ENCODE measurements around the gene OAF. TPM values are rescaled to one million over a fixed set of nuclear protein-coding genes. Genes with fewer than 3 reads are reported as not detected.

Gene OAF
- total RNA-seq, 1 donor from 2014 or later: 13.6 TPM

DNA sequence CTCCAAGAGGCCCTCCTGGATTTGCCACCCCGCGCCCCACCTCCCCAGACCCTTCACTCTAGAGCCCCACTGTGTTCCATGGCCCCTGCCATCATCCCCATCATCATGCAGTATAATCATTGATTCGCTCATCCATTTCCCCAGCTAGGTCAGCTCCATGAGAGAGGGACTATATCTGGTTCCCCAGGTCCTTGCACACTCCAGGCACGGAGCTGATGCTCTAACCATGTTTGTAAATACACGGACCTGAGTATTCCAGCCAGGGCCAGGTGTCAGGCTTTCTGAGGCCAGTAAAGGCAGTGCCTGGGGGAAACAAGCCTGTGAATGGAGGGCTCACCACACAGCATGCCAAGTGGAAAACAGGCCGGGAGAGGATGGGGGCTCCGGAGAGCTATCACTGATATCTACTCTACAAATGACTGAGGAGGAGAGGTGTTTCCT lies 27.1 kb upstream of the OAF start:
- no peaks in the 10 kb centered on the region for H3K36me3 ChIP-seq (ENCODE audit: control insufficient read depth in 3 of 3, insufficient read depth in 3 of 3, low read length in 3 of 3)
- peak overlapping the region; percentile 81 for H3K27ac ChIP-seq (ENCODE audit: low read depth, low read length)
- H3K4me3 ChIP-seq (ENCODE audit: low read length in 3 of 3): no peak overlapping the region
- H3K27me3 ChIP-seq (ENCODE audit: control insufficient read depth in 3 of 3, insufficient read depth in 3 of 3, low read length in 3 of 3): peaks cover 0 to 14% (median 2%) of the 10 kb centered on the region in 3 donors
- no peaks in the 10 kb centered on the region for H3K9me3 ChIP-seq (ENCODE audit: control insufficient read depth in 3 of 3, low read length in 3 of 3)
- H3K4me1 ChIP-seq (ENCODE audit: control insufficient read depth in 3 of 3, insufficient read depth in 3 of 3, low read length in 3 of 3): peaks cover 42 to 56% (median 44%) of the 10 kb centered on the region in 3 donors
- no peak overlapping the region for H3K9ac ChIP-seq (ENCODE audit: low read depth in 1 of 3, low read length in 3 of 3)

DNA sequence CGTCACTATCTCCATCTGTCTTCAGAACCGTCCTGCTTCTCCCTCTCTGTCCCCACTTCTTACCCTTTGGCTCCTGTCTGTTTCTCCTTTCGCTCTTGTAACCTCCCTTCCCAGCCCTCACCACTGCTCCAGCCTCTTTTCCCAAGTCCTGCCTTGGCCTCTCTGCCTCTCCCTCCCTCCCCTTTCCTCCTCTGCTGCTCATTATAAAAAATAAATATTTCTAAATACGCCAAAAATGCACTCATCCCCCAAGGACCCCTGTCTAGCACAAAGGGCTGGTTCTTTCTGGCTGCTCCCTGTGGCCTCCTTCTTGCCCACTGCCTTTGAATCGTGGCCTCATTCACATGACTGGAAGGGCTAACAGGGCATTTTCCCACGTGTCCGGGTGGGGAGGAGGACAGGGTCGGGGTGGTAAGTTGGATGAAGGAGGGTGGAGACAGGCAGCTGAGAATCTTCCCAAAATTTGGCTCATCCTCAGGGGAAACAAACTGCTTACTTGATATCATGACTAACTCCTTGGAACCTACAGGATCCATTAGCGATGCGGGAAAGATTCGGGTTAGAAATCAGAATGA lies 26.4 kb upstream of the OAF start:
- Histone ChIP-seq H3K4me3 (ENCODE audit: low read length in 3 of 3) (peak overlapping the region in 1 of 3 donors; percentile 30), H3K9me3 (ENCODE audit: control insufficient read depth in 3 of 3, low read length in 3 of 3) (no peaks in the 10 kb centered on the region), H3K27me3 (ENCODE audit: control insufficient read depth in 3 of 3, insufficient read depth in 3 of 3, low read length in 3 of 3) (peaks cover 0 to 17% (median 2%) of the 10 kb centered on the region in 3 donors), H3K27ac (ENCODE audit: low read depth, low read length) (peak overlapping the region; percentile 81), H3K9ac (ENCODE audit: low read depth in 1 of 3, low read length in 3 of 3) (peak overlapping the region in 1 of 3 donors; percentile 43), H3K4me1 (ENCODE audit: control insufficient read depth in 3 of 3, insufficient read depth in 3 of 3, low read length in 3 of 3) (peaks cover 42 to 54% (median 43%) of the 10 kb centered on the region in 3 donors), H3K36me3 (ENCODE audit: control insufficient read depth in 3 of 3, insufficient read depth in 3 of 3, low read length in 3 of 3) (no peaks in the 10 kb centered on the region)

DNA sequence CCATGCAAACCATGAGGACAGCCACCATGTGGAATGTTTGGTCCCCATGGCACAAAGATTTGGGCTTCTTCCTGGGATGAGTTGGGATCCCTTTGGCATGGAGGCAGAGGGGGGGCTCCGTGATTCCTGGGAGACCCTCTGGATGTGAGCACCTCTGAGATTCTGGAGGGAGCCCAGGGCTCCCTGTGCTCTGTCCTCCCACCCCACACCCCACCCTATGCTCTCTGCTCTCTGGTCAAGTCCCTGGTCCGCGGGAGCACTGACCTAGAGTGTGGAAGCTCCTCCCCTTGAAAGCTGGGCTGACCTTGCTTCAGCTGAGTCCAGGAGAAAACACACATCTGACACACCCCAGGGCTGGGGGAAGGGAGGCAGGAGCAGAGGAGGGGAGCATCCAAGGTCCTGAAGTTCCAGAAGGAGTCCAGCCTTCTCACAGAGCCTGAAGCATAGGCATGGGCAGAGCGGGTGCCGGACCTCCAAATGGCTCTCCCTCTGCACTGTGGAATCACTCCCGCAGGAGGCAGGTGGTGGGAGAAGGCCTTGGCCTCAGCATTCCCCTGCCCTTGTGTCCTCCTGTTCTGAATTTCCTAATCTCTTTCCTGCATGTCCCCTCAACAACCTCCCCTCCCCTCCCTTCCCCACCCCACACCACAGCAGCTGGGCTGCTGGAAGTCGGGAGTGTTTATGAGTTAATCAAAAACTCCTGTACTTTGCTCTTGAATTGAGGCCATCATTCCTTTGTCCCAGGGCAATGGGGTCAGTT lies 25.7 kb upstream of the OAF start:
- Histone ChIP-seq H3K4me3 (ENCODE audit: low read length in 3 of 3) (peak overlapping the region in 2 of 3 donors; percentile 29 to 30), H3K9me3 (ENCODE audit: control insufficient read depth in 3 of 3, low read length in 3 of 3) (no peaks in the 10 kb centered on the region), H3K27ac (ENCODE audit: low read depth, low read length) (peak overlapping the region; percentile 81), H3K36me3 (ENCODE audit: control insufficient read depth in 3 of 3, insufficient read depth in 3 of 3, low read length in 3 of 3) (no peaks in the 10 kb centered on the region), H3K4me1 (ENCODE audit: control insufficient read depth in 3 of 3, insufficient read depth in 3 of 3, low read length in 3 of 3) (peaks cover 42 to 53% (median 43%) of the 10 kb centered on the region in 3 donors), H3K27me3 (ENCODE audit: control insufficient read depth in 3 of 3, insufficient read depth in 3 of 3, low read length in 3 of 3) (peaks cover 0 to 16% (median 2%) of the 10 kb centered on the region in 3 donors), H3K9ac (ENCODE audit: low read depth in 1 of 3, low read length in 3 of 3) (peak overlapping the region in 2 of 3 donors; percentile 33 to 43)

DNA sequence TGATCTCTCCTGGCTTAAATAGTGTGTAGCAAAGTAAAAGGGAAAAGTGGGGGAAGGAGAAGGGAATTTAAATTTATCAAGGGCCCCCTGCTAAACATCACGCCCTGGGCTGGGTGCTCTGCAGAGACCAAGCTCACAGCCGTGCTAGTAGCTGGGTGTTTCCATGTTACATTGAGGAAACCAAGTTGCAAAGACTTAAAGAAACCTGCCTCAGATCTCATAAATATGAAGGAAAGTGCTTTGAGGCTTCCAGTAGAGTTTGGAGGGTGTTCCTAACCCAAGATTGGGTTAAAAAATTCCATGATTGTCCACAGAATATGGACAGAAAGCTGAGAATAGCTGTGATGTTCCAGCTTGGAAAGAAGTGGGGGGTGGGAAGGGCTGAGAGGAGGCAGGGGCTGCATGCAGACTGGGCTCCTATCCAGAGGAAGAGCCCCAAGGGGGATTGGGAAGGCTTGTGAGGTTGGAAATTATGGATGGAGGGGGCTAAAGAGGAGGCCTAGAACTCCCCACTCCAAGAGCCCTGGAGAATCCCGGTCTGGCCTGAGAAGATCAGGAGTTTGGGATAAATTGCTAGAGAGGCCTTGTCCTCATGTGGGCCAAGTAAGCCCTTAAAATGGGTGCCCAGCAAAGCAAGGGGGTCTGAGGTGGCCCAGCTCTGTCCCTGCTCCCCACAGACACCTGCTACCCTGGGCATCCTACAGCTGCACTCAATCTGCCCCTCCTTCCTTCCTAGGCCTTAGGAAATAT lies 25.0 kb upstream of the OAF start:
- Histone ChIP-seq H3K4me1 (ENCODE audit: control insufficient read depth in 3 of 3, insufficient read depth in 3 of 3, low read length in 3 of 3) (peaks cover 36 to 51% (median 45%) of the 10 kb centered on the region in 3 donors), H3K9me3 (ENCODE audit: control insufficient read depth in 3 of 3, low read length in 3 of 3) (no peaks in the 10 kb centered on the region), H3K9ac (ENCODE audit: low read depth in 1 of 3, low read length in 3 of 3) (peak overlapping the region in 1 of 3 donors; percentile 45), H3K27ac (ENCODE audit: low read depth, low read length) (peak overlapping the region; percentile 81), H3K36me3 (ENCODE audit: control insufficient read depth in 3 of 3, insufficient read depth in 3 of 3, low read length in 3 of 3) (no peaks in the 10 kb centered on the region), H3K27me3 (ENCODE audit: control insufficient read depth in 3 of 3, insufficient read depth in 3 of 3, low read length in 3 of 3) (peaks cover 4 to 21% (median 6%) of the 10 kb centered on the region in 3 donors), H3K4me3 (ENCODE audit: low read length in 3 of 3) (no peak overlapping the region)

DNA sequence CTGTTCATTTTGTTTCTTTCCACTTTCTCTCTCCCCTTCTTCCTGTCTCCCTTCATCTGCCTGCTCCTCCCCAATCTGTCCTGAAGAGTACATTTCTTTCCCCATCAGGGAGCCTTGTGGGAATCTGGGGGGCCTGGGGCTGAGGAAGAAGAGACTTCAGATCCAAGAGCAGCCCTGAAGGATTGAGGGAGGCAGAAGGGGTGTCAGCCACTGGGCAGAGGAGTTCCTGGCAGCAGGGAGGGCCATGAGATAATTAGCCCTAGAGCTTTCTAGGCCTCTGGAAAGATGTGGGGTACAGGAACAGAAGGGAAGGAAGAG lies 24.4 kb upstream of the OAF start:
- no peaks in the 10 kb centered on the region for H3K36me3 ChIP-seq (ENCODE audit: control insufficient read depth in 3 of 3, insufficient read depth in 3 of 3, low read length in 3 of 3)
- peaks cover 36 to 51% (median 42%) of the 10 kb centered on the region in 3 donors for H3K4me1 ChIP-seq (ENCODE audit: control insufficient read depth in 3 of 3, insufficient read depth in 3 of 3, low read length in 3 of 3)
- H3K4me3 ChIP-seq (ENCODE audit: low read length in 3 of 3): no peak overlapping the region
- peak overlapping the region in 1 of 3 donors; percentile 45 for H3K9ac ChIP-seq (ENCODE audit: low read depth in 1 of 3, low read length in 3 of 3)
- H3K27ac ChIP-seq (ENCODE audit: low read depth, low read length): peak overlapping the region; percentile 81
- H3K9me3 ChIP-seq (ENCODE audit: control insufficient read depth in 3 of 3, low read length in 3 of 3): no peaks in the 10 kb centered on the region
- H3K27me3 ChIP-seq (ENCODE audit: control insufficient read depth in 3 of 3, insufficient read depth in 3 of 3, low read length in 3 of 3): peaks cover 4 to 25% (median 8%) of the 10 kb centered on the region in 3 donors

DNA sequence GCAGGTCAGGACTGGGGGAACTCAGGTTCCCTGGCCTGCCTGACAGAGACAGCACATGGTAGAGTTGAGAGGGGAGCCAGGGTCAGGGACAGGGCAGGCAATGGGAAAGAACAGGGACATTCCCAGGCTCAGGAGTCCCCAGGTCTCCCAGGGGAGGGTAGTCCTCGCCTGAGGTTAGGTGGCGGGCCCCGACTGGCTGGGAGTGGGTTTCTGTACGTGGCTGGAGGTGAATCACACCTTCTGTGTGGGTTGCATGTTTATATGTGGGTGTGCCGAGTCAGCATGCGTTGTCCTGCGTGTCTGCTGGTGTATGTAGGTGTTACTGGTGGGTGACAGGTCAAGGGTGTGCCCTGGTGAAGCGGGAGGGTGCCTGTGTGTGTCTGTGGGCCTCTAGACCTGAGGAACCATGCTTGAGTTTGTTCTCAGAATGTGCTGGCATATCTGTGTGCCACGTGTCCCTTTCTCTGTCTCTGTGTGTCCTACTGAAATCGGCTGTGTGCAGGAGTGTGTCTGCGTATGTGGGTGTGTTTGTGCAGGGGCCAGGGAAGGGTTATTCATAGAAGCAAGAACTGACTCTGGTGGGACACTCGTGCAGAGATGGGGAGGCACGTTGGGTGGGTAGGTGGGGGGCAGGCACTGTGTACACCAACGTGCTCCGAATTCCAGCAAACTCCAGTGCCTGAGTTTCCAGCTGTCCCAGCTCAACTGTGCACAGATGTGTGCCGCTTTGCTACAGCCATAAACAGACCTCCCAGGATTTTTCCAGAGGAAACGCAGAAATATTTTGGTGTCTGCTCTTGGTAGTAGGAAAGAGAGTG lies 23.8 kb upstream of the OAF start:
- peak overlapping the region; percentile 20 to 74 (median 25) for H3K9ac ChIP-seq (ENCODE audit: low read depth in 1 of 3, low read length in 3 of 3)
- H3K4me1 ChIP-seq (ENCODE audit: control insufficient read depth in 3 of 3, insufficient read depth in 3 of 3, low read length in 3 of 3): peaks cover 36 to 49% (median 37%) of the 10 kb centered on the region in 3 donors
- H3K27me3 ChIP-seq (ENCODE audit: control insufficient read depth in 3 of 3, insufficient read depth in 3 of 3, low read length in 3 of 3): peaks cover 4 to 29% (median 8%) of the 10 kb centered on the region in 3 donors
- no peaks in the 10 kb centered on the region for H3K36me3 ChIP-seq (ENCODE audit: control insufficient read depth in 3 of 3, insufficient read depth in 3 of 3, low read length in 3 of 3)
- no peaks in the 10 kb centered on the region for H3K9me3 ChIP-seq (ENCODE audit: control insufficient read depth in 3 of 3, low read length in 3 of 3)
- H3K27ac ChIP-seq (ENCODE audit: low read depth, low read length): peak overlapping the region; percentile 81
- peak overlapping the region in 2 of 3 donors; percentile 29 to 51 for H3K4me3 ChIP-seq (ENCODE audit: low read length in 3 of 3)

DNA sequence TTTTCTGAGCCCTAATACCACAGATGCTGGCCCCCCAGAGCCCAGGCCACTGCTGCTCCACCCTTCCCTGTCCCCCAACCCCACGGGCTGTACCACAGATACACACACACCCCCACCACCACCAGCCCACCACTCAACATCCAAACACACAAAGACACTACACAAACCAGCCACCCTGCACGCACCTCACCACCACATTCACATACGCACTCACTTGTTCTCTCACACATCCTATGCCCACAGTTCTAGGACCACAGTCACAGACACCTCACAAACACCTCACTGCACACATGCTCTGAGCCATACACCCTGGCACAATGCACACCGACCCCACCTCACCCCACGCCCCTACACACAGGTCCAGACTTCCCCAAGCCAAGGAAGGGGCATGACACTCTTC lies 22.5 kb upstream of the OAF start:
- H3K9ac ChIP-seq (ENCODE audit: low read depth in 1 of 3, low read length in 3 of 3): peak overlapping the region in 1 of 3 donors; percentile 25
- H3K9me3 ChIP-seq (ENCODE audit: control insufficient read depth in 3 of 3, low read length in 3 of 3): no peaks in the 10 kb centered on the region
- peak overlapping the region; percentile 81 for H3K27ac ChIP-seq (ENCODE audit: low read depth, low read length)
- no peak overlapping the region for H3K4me3 ChIP-seq (ENCODE audit: low read length in 3 of 3)
- peaks cover 28 to 41% (median 32%) of the 10 kb centered on the region in 3 donors for H3K4me1 ChIP-seq (ENCODE audit: control insufficient read depth in 3 of 3, insufficient read depth in 3 of 3, low read length in 3 of 3)
- peaks cover 4 to 38% (median 15%) of the 10 kb centered on the region in 3 donors for H3K27me3 ChIP-seq (ENCODE audit: control insufficient read depth in 3 of 3, insufficient read depth in 3 of 3, low read length in 3 of 3)
- no peaks in the 10 kb centered on the region for H3K36me3 ChIP-seq (ENCODE audit: control insufficient read depth in 3 of 3, insufficient read depth in 3 of 3, low read length in 3 of 3)

DNA sequence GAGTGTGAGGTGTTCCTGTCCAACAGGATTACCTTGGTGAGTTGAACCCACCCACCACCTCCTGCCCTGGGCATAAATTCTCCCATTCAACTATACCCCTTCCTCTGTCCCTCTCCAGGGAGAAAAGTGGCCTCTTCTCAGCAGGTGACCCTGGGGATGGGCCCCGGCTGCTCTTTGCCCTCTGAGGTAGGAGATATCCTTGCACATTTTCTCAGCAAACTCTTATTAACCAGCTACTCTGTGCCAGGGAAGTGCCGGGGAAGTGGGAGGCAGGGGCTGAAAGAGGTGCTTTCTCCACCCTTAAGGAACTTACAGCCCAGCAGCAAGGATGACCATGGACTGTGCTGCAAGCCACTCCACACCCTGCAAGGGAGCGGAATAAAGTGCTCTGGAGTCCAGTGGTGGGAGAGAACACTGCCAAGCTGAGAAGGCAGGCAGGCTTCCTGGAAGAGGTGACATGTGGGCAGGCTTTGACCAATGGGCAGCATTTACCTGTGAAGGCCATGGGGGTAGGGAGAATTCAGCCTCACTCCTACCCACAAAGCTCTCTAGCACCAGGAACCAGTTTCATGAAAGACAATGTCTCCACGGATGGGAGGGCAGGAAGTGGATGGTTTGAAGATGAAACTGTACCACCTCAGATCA lies 21.9 kb upstream of the OAF start:
- H3K27ac ChIP-seq (ENCODE audit: low read depth, low read length): peak overlapping the region; percentile 81
- no peaks in the 10 kb centered on the region for H3K9me3 ChIP-seq (ENCODE audit: control insufficient read depth in 3 of 3, low read length in 3 of 3)
- no peak overlapping the region for H3K9ac ChIP-seq (ENCODE audit: low read depth in 1 of 3, low read length in 3 of 3)
- no peaks in the 10 kb centered on the region for H3K36me3 ChIP-seq (ENCODE audit: control insufficient read depth in 3 of 3, insufficient read depth in 3 of 3, low read length in 3 of 3)
- H3K4me3 ChIP-seq (ENCODE audit: low read length in 3 of 3): no peak overlapping the region
- peaks cover 4 to 37% (median 15%) of the 10 kb centered on the region in 3 donors for H3K27me3 ChIP-seq (ENCODE audit: control insufficient read depth in 3 of 3, insufficient read depth in 3 of 3, low read length in 3 of 3)
- peaks cover 25 to 36% (median 29%) of the 10 kb centered on the region in 3 donors for H3K4me1 ChIP-seq (ENCODE audit: control insufficient read depth in 3 of 3, insufficient read depth in 3 of 3, low read length in 3 of 3)

DNA sequence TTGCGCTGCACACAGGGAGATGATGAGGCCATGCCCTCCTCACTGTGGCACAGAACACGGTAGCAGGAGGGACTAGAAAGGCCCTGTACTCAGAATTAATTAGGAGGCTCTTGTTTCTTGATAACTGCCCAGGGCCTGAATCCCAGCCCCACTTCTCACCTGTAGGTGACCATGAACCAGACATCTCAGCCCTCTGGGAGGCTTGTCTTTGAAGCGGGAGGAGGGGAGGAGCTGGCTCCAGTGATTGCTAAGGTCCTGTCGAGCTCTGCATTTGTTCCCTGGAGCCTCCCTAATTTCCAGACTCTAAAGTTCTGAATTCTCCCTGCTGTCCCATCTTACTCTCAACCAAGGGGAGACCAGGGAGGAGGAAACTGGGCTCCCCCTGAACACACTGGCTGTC lies 19.8 kb upstream of the OAF start:
- peaks cover 29 to 33% (median 32%) of the 10 kb centered on the region in 3 donors for H3K4me1 ChIP-seq (ENCODE audit: control insufficient read depth in 3 of 3, insufficient read depth in 3 of 3, low read length in 3 of 3)
- H3K9ac ChIP-seq (ENCODE audit: low read depth in 1 of 3, low read length in 3 of 3): no peak overlapping the region
- peaks cover 4 to 36% (median 17%) of the 10 kb centered on the region in 3 donors for H3K27me3 ChIP-seq (ENCODE audit: control insufficient read depth in 3 of 3, insufficient read depth in 3 of 3, low read length in 3 of 3)
- no peaks in the 10 kb centered on the region for H3K9me3 ChIP-seq (ENCODE audit: control insufficient read depth in 3 of 3, low read length in 3 of 3)
- H3K36me3 ChIP-seq (ENCODE audit: control insufficient read depth in 3 of 3, insufficient read depth in 3 of 3, low read length in 3 of 3): no peaks in the 10 kb centered on the region
- no peak overlapping the region for H3K27ac ChIP-seq (ENCODE audit: low read depth, low read length)
- no peak overlapping the region for H3K4me3 ChIP-seq (ENCODE audit: low read length in 3 of 3)
